Osteocyte (in vitro differentiated cells): ENCODE measurements around the gene FRAS1. TPM values are rescaled to one million over a fixed set of nuclear protein-coding genes. Genes with fewer than 3 reads are reported as not detected.

Experiments used
- DNase-seq: peaks from one replicate; pipeline ENCODE4 v3.0.0; 2021; ENCODE audit warnings: mixed read lengths; ENCODE audit not compliant: unreplicated experiment; ENCODE audit errors: extremely low spot score
- H3K27ac Mint-ChIP-seq: one replicate; pipeline ENCODE4 v1.8.0; 2021; ENCODE audit warnings: mild to moderate bottlenecking, mixed read lengths; ENCODE audit not compliant: unreplicated experiment
- H3K27me3 Mint-ChIP-seq: one replicate; pipeline ENCODE4 v1.8.0; 2021; ENCODE audit warnings: mixed read lengths; ENCODE audit not compliant: unreplicated experiment
- H3K36me3 Mint-ChIP-seq: one replicate; pipeline ENCODE4 v1.8.0; 2021; ENCODE audit warnings: mixed read lengths; ENCODE audit not compliant: unreplicated experiment
- H3K4me1 Mint-ChIP-seq: one replicate; pipeline ENCODE4 v1.8.0; 2021; ENCODE audit warnings: mixed read lengths; ENCODE audit not compliant: unreplicated experiment
- H3K4me3 Mint-ChIP-seq: one replicate; pipeline ENCODE4 v1.8.0; 2021; ENCODE audit warnings: mild to moderate bottlenecking, moderate library complexity, mixed read lengths; ENCODE audit not compliant: unreplicated experiment
- H3K9me3 Mint-ChIP-seq: one replicate; pipeline ENCODE4 v1.8.0; 2021; ENCODE audit warnings: mixed read lengths; ENCODE audit not compliant: unreplicated experiment
- total RNA-seq: library from RNA; stranded (reverse); gene quantifications from 2 replicates; pipeline ENCODE4 v1.2.1, GENCODE V29; 2021
- TF ChIP-seq, protein P1 (sequence below): fragments of 200-600 bp; sonication (generic); IDR thresholded peaks from 2 replicates; pipeline ENCODE4 v1.5.0; 2021; ENCODE audit warnings: antibody characterized with exemption, mild to moderate bottlenecking, moderate library complexity

FRAS1 gene
- total RNA-seq, 1 donor from 2014 or later, result 0.89 TPM

DNA sequence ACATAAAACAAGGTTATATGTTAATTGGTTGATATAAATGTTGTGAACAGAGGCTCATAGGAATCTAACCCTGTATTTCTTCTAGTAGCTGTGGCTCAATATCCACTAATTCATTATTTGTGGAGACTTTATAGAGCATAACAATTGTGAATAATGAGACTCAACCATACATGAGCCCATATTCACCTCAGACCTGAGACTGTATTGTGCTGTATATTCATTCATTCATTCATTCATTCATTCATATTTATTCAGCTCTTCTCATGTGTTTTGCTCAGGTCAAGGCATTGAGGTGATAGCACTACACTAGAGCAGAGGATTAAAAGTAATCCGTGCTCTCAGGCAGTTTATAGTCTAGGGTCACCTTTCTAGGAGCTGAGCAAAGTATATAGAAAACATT is 470.0 kb downstream of the FRAS1 start:
- TF ChIP-seq, protein P1, sequence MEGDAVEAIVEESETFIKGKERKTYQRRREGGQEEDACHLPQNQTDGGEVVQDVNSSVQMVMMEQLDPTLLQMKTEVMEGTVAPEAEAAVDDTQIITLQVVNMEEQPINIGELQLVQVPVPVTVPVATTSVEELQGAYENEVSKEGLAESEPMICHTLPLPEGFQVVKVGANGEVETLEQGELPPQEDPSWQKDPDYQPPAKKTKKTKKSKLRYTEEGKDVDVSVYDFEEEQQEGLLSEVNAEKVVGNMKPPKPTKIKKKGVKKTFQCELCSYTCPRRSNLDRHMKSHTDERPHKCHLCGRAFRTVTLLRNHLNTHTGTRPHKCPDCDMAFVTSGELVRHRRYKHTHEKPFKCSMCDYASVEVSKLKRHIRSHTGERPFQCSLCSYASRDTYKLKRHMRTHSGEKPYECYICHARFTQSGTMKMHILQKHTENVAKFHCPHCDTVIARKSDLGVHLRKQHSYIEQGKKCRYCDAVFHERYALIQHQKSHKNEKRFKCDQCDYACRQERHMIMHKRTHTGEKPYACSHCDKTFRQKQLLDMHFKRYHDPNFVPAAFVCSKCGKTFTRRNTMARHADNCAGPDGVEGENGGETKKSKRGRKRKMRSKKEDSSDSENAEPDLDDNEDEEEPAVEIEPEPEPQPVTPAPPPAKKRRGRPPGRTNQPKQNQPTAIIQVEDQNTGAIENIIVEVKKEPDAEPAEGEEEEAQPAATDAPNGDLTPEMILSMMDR, result no peak
- Mint-ChIP-seq H3K27ac (no peak overlapping the region), H3K9me3 (peaks cover 4% of the 10 kb centered on the region), H3K4me1 (no peaks in the 10 kb centered on the region), H3K27me3 (peaks cover 8% of the 10 kb centered on the region), H3K36me3 (no peaks in the 10 kb centered on the region), H3K4me3 (no peak overlapping the region)
- DNase-seq, result no peak

DNA sequence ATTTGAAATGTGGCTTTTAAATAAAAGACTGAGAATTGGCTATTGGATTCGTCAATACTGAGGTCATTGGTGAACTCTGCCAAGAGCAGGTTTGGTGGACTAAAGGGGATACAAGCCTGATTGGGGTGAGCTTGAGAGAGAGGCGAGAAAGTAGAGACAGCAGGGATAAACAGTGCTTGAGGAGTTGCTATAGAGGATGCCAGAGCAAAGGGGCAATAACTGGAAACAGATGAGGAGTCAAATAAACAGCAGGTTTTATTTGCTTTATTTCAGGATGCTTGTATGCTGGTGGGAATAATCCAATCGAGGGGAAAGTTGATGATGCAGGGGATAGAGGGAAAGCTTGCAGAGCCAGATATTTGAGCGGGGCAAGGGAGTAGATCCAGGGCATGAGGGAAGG is 470.4 kb downstream of the FRAS1 start:
- TF ChIP-seq, protein P1, result no peak
- no peaks in the 10 kb centered on the region for H3K4me1 Mint-ChIP-seq
- H3K27me3 Mint-ChIP-seq, result peaks cover 8% of the 10 kb centered on the region
- peaks cover 4% of the 10 kb centered on the region for H3K9me3 Mint-ChIP-seq
- no peak overlapping the region for H3K4me3 Mint-ChIP-seq
- H3K27ac Mint-ChIP-seq, result no peak overlapping the region
- no peak for DNase-seq
- no peaks in the 10 kb centered on the region for H3K36me3 Mint-ChIP-seq

DNA sequence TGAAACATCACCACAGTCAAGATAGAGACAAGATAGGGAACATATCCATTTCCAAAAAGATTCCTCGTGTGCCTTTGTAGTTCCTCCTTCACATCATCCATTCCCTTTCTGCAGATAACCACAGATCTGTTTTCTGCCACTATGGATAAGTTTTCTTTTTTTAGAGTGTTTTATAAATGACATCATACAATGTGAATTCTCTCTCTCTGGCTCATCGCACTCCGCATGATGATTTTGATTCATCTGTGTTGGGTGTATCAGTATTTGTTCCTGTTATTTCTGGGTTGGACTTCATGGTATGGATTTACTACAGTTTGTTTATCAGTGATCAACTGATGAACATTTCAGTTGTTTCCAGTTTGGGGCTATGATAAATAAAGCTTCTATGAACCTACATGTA is 471.2 kb downstream of the FRAS1 start:
- Mint-ChIP-seq H3K27me3 (peaks cover 8% of the 10 kb centered on the region), H3K36me3 (no peaks in the 10 kb centered on the region), H3K27ac (no peak overlapping the region), H3K4me1 (no peaks in the 10 kb centered on the region), H3K4me3 (no peak overlapping the region), H3K9me3 (peaks cover 4% of the 10 kb centered on the region)
- no peak for DNase-seq
- TF ChIP-seq, protein P1, result no peak

DNA sequence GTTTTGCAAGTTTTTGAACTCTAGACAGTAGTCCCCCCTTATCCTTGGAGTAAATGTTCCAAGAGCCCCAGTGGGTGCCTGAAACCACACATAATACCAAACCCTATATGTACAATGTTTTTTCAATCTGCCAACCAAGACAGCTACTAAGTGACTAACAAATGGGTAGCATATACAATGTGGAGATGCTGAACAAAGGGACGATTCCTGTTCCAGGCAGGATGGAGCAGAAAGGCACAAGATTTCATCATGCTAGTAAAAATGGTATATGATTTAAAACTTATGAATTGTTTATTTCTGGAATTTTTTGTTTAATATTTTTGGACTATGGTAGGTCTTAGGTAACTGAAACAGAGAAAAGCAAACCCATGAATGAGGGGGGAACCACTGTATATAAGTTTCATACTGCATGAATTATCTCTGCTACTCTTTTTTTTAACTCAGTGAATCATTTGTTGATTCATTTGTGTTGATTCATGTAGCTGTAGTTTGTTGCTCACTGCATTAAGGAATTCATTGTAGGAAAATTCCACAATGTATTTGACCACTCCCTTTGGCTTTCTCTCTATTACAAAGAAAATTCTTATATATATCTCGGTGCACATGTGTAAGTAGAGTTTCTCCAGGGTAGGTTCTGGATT is 472.6 kb downstream of the FRAS1 start:
- H3K27me3 Mint-ChIP-seq, result peaks cover 2% of the 10 kb centered on the region
- peaks cover 4% of the 10 kb centered on the region for H3K9me3 Mint-ChIP-seq
- no peak overlapping the region for H3K4me3 Mint-ChIP-seq
- no peak overlapping the region for H3K27ac Mint-ChIP-seq
- TF ChIP-seq, protein P1, result no peak
- DNase-seq, result no peak
- H3K36me3 Mint-ChIP-seq, result no peaks in the 10 kb centered on the region
- H3K4me1 Mint-ChIP-seq, result no peaks in the 10 kb centered on the region

DNA sequence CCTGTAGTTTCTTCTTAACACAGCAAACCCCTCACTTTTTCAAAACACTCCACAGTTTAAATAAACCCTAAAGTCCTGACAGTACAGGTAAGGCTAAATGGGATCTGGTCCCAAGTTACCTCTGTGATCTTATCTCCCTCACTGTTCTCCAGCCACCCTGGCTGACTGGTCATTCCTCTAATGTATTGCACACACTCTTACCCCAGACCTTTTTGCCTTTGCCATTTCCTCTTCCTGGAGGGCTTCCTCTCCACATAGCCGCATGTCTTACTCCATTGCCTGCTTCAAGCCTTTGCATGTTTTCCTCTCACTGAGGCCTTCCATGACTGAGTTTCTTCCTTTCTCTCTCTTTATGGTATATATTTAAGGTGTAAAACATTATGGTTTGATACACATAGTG is 474.9 kb downstream of the FRAS1 start:
- Mint-ChIP-seq H3K9me3 (peaks cover 4% of the 10 kb centered on the region), H3K4me1 (no peaks in the 10 kb centered on the region), H3K36me3 (no peaks in the 10 kb centered on the region), H3K27ac (no peak overlapping the region), H3K27me3 (no peaks in the 10 kb centered on the region), H3K4me3 (no peak overlapping the region)
- TF ChIP-seq, protein P1, result no peak
- DNase-seq, result no peak
